ENCODE measurements around the gene SSH2. TPM values are rescaled to one million over a fixed set of nuclear protein-coding genes. Genes with fewer than 3 reads are reported as not detected.

Gene SSH2
- total RNA-seq, 1 donor from 2014 or later, result 64.1 TPM

DNA sequence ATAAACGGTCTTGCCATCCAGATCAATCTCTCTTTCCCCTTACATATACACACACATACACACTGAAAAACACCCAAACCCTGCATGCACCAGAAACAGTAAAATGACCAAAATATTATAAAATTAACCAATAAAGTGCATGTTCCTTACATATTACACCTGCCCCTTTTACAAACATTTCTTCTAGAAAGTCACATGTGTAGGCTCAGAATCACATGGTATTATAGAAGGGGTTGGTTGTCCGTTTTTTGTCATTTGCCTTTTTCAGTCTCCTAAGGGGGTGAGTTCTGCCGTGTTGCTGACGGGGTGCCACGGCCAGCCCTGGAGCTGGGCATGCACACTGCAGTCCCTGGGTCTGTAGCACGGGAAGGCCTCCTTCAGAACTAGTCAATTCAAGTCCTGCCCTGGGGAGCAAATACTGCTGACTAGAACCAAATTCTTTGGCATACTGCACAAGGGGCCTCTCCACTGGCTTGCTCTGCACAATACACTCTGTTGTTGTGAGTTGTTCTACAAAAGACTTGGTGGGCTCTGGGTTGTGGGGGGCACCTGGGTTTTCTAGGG, 299.3 kb downstream of the SSH2 start:
- intact Hi-C loops (cut with micrococcal nuclease), result loop anchor here (10.0 kb wide), 1 partner anchor 464 kb away; no protein-coding TSS in a partner anchor

DNA sequence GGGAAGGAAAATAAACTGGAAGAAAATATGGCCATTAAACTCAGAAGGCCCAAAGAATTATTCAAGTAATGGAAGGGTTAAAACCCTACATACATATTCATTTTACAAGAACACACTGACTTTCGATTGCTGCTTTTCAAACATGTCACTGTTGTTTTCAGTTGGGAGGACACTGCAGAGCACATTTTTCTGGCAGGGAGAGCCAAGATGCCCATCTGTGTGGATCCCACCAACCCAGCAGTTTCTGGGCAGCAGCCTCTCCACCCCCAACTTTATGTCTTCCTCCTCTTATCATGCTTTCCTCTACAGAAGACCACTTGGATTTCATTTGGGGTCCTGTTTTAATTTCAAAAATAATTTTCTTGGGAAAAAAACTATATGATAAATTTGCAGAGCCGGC, 300.2 kb downstream of the SSH2 start:
- intact Hi-C loops (cut with micrococcal nuclease), result loop anchor here (10.0 kb wide), 1 partner anchor 465 kb away; no protein-coding TSS in a partner anchor

DNA sequence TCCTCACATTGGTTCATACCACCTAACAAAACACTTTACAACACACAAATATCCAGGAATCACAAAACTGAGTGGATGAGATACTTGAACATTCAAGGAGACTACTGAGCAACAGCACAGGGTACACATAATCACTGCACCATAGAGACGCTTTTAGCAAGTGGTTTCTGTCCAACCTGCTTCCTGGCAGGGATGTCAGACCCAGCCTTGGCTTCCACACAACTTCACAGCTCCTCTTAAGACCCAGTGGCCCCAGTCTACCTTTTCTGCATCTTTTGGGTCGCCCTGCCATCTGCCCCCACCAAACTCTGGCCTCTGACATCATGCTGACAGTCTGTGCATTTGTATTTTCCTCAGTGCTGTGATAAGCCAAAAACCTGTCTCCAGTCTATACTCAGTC, 301.4 kb downstream of the SSH2 start:
- intact Hi-C loops (cut with micrococcal nuclease), result no loop called here

DNA sequence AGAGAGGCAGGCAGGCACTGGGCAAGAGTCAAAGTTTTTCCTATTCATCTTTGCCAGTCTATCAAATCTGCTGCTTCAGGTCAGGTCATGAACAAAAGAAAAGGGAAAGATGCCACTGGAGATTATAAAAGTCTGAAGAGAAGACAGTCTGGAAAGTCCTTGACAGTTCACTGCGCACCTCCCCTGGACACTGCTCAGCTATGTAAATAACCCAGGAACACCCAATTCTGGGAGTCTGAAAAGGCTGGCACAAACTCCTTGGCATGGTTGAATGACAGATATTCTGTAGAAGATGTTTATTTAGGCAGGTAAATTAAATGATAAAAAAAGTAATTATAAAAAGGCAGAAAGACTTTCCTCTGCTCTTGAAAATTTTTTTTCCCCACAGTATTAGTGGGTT, 302.1 kb downstream of the SSH2 start:
- intact Hi-C loops (cut with micrococcal nuclease), result no loop called here

- intact Hi-C loops (cut with micrococcal nuclease), result no loop called here
Measured at GRCh38 chr17:29625037-29625750, 304.8 kb downstream of the SSH2 start.

DNA sequence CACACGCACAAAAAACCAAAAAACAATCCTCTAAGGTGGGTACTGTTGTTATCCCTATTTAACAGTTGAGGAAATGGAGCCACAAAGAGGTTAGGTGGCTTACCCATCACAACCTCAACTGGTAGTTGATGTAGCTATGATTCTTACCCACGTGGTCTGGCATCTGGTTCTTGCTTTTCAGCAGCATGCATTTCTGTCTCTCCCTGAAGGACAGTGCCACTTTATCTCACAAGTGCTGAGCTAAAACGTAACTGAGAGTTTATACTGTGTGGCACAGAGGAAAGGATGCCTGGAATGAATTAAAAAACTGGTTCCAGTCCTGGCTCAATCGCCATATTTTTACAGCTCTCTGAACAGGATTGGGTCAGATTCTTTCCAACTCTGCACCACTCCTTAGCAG, 305.4 kb downstream of the SSH2 start:
- intact Hi-C loops (cut with micrococcal nuclease), result no loop called here

GRCh38 chr17:29623283-29623647, 306.8 kb downstream of the SSH2 start:
- intact Hi-C loops (cut with micrococcal nuclease), result no loop called here

GRCh38 chr17:29622337-29623282, 307.4 kb downstream of the SSH2 start, which contains the start of gene CORO6:
Gene CORO6 (minus strand): TSS chr17:29622912. CDS start chr17:29621421, 1,491 bp downstream.
- intact Hi-C loops (cut with micrococcal nuclease), result no loop called here

GRCh38 chr17:29621751-29622194, 308.3 kb downstream of the SSH2 start:
- intact Hi-C loops (cut with micrococcal nuclease), result no loop called here

DNA sequence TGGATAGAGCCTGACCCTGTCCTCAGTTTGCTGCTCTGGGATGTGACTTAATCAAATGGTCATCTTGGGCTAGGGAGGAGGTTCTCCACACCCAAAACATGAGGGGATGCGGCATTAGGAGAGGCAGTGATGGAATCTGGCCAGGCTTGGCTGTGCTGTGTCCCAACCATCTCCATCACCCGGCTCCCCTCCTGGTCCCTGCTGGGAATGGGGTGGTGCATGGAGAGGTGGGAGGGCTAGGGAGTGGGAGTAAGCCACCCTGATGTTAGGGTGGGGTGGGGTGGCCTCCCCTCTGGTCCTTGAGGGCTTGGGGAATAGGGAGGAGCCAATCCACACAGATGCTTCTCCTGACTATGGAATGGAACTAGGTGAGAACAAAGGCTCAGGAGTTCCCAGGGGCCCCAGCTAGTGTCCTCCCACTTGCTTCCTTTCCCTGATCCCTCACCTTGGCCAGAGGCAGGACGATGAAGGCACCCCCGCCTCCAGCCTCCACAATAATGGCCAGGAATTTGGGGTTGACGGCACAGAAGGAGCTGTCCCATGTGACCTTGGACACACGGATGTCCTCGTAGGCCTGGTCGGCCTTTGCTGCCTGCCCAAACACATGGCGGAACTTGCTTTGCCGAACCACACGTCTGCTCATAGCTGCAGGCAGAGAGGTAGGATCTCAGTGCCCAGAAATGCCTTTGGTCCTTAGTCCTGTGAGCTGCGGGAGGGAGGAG, 309.1 kb downstream of the SSH2 start:
- intact Hi-C loops (cut with micrococcal nuclease), result no loop called here

DNA sequence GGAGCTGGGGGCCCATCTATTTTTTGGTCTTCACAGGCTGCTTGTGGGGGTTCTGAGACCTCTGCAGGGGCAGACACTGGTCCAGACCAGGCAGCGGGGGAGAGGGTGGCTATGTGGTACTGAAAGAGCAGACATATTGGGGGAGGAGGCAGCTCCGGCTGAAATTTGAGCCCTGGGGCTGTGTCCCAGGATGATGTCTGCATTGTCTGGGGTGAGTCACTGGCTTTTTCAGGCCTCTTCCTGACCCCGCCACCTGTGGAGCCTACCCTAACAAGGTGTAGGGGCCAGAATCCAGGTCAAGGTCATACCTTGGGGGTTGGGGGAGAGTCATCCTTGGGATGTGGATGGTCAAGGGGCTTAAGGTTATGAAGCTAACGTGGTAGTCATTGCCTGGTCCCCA, 309.8 kb downstream of the SSH2 start:
- intact Hi-C loops (cut with micrococcal nuclease), result no loop called here

DNA sequence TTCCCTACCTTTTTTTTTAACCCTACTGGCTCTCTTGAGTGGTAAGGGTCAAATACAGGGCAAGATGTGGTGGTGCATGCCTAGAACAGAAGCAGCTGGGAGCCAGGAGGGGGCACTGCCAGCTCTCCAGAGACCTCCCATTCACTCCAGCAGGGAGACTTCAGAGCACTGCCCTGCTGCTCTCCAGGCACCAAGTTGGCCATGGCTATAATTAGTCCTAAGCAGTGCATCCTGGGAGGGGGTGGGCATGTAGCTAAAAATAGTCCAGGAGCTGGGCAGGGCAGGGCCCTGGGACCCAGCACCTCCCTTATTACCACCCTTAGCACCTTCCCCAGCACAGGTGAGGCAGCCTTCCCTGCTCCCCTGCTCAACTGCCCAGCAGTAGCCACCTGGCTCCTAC, 310.8 kb downstream of the SSH2 start:
- intact Hi-C loops (cut with micrococcal nuclease), result loop anchor here (2.0 to 5.0 kb wide), 3 partner anchors 38 to 313 kb away; partner anchors contain the start of gene SSH2

DNA sequence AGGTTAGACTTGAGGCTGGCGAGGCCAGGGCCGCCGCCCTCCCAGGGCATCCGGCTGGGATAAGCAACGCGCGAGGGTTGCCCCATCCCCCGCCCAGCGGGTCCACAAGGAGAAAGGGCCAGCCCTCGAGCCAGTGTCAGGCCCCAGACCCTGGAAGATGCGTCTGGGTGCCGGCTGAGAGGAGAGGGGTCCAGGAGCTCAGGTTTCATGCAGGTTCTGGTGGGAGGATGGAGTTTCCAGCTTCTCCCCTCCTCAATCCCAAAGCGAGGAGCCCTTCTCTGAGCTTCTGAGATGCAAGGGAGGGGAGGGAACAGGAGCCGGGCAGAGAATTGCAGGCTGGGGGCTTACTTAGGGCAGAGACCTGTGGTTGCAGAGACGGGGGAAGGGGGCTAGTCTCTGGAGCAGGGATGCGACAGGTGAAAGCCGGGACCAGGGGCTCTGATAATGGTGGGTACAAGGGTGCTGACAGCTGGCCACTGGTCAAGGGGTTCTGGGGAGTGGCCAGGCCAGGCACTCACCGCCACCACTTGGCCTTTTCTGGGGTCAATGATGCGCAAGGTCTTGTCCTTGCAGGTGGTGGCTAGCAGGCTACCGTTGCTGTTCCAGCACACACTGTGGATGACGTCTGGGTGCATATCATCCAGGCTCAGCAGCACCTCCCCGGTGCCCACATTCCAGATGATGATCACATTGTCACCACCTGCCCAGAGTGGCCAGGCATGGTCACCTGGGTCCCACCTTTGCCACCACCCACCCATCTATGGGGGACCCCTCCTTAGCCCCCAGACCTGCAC, 311.6 kb downstream of the SSH2 start:
- intact Hi-C loops (cut with micrococcal nuclease), result loop anchor here (2.0 to 5.0 kb wide), 3 partner anchors 38 to 314 kb away; partner anchors contain the start of gene SSH2

DNA sequence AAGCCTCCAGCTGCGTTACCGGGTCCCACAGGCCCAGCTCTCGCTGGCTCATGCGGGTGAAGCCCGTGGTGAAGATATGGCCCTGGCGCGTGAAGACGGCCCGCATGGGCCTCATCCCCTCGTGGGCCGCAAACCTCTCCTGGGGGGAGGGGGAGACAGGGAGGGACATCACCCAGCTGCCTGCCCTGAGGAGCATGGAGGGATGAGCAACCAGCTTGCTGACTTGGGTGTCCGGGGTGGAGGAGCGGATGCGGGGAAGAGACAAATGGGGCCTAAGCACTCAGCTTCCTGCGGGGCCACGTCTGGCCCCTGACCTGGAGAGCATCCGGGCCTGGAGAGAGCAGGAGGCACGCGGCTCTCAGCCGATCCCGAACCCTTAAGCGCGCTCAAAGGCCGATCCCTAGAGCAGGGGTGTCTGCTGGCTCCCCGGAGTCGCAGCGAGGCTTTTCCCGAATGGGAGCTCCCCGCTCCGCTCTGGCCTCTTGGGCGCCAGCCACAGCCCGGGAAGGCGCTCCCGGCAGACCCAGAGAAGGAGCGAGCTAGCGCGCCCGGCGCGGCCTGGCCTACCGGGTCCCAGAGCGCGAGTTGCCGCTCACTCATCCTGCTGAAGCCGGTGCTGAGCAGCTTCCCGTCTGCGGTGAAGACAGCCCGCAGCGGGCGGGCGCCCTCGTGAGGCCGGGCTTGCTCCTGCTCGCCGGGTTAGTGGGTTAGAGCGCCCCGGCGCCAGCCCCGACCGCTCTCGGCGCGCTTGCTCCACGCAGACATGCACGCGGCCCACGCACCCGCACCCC, 312.4 kb downstream of the SSH2 start:
- intact Hi-C loops (cut with micrococcal nuclease), result loop anchor here (1.0 to 5.0 kb wide), 5 partner anchors 37 to 315 kb away; partner anchors contain the start of gene SSH2

DNA sequence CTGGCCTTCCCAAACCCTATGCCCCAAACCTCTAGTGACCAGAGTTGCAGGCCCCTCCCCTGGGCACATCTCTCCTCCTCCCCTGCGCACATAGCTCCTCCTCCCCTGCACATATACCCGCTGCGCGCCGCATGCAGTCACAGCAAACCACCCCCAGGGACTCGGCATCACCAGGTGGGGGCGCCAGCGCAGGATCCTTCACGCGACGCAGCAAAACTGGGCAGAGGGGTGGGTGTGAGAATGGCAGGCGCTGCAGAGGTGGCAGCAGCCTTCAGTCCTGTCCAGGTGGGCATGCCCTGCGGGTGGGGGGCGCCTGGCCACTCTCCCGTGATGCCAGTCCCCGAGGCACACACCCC, 312.9 kb downstream of the SSH2 start:
- intact Hi-C loops (cut with micrococcal nuclease), result loop anchor here (1.0 to 5.0 kb wide), 4 partner anchors 90 to 315 kb away; partner anchors contain the start of gene SSH2

DNA sequence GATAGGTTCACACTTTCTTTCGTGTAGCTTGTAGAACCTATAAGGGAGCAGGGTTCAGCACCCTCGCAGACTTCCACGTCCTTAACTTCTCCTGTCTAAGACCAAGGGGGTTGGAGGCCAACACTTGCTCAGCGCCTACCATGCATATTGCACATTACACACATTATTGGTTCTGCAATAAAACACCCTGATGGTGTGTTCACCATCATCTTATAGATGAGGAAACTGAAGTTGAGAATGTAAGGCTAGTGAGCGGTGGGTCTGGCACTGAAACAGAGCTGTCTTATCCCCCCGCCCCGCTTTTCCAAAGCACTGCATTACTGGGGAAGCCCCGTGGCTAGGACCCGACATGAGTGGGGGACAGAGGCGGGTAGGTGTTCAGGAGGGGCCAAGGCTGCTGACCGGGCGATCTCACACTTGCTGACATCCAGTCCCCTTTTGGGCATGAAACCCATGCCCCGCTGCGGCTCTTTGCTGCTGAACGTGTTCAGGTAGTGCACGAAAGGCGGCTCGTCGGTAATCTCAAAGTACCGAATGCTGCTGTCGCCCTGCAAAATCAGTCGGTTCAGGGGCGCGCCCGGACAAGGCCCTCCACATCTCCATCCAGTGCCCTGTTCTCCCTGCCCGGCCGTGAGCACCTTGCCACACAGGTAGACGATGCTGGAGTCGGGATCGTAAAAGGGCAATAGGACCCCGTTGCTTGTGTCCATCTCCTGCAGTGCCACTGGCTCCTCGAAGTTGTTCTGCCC, 313.6 kb downstream of the SSH2 start:
- intact Hi-C loops (cut with micrococcal nuclease), result loop anchor here (1.0 to 5.0 kb wide), 4 partner anchors 90 to 316 kb away; partner anchors contain the start of gene SSH2

GRCh38 chr17:29615492-29616299, 314.3 kb downstream of the SSH2 start:
- intact Hi-C loops (cut with micrococcal nuclease), result loop anchor here (1.0 to 5.0 kb wide), 6 partner anchors 26 to 317 kb away; partner anchors contain the start of genes GIT1, SSH2, TAOK1 and TP53I13
